Thymus (tissue), 14 donors: Measurements from ENCODE around the gene LMTK2. TPM values are rescaled to one million over a fixed set of nuclear protein-coding genes. Genes with fewer than 3 reads are reported as not detected.

Source experiments
- DNase-seq, 9 donors: peaks; one replicate each; pipeline ENCODE4 v3.0.0-alpha.2; 2013; ENCODE audit warnings: low spot score in 9 of 9, low read depth in 6 of 9, missing footprints in 1 of 9
- H3K27ac ChIP-seq, 2 donors: one replicate each; pipeline ENCODE4 v1.5.1; 2013; ENCODE audit warnings: control low read depth in 1 of 2, low read depth in 1 of 2, low read length in 1 of 2, mild to moderate bottlenecking in 1 of 2, moderate library complexity in 1 of 2
- H3K27me3 ChIP-seq, 2 donors: one replicate each; pipeline ENCODE4 v1.5.1; 2013; ENCODE audit warnings: low read length in 1 of 2; ENCODE audit not compliant: control insufficient read depth in 2 of 2, insufficient read depth in 1 of 2
- H3K36me3 ChIP-seq, 2 donors: one replicate each; pipeline ENCODE4 v1.5.1; 2013; ENCODE audit warnings: low read length in 1 of 2, mild to moderate bottlenecking in 1 of 2, moderate library complexity in 1 of 2; ENCODE audit not compliant: control insufficient read depth in 2 of 2, insufficient read depth in 2 of 2
- H3K4me1 ChIP-seq, 2 donors: one replicate each; pipeline ENCODE4 v1.5.1; 2013; ENCODE audit warnings: low read length in 2 of 2; ENCODE audit not compliant: control insufficient read depth in 2 of 2, insufficient read depth in 2 of 2
- H3K4me3 ChIP-seq, 2 donors: one replicate each; pipeline ENCODE4 v1.5.1; 2013; ENCODE audit warnings: low read length in 2 of 2, control low read depth in 1 of 2, mild to moderate bottlenecking in 1 of 2
- H3K9me3 ChIP-seq, 2 donors: one replicate each; pipeline ENCODE4 v1.5.1; 2013; ENCODE audit warnings: low read length in 1 of 2, mild to moderate bottlenecking in 1 of 2; ENCODE audit not compliant: control insufficient read depth in 2 of 2, insufficient read depth in 1 of 2
- WGBS: extraction: QIAGEN DNeasy Blood & Tissue Kit; methylation state at CpG from one replicate; pipeline ENCODE4 v1.1.7; 2013; 5-methylcytosine and 5-hydroxymethylcytosine counted together
- long read RNA-seq, 10 donors: transcript quantifications; one replicate each; lab custom pipeline, GENCODE V29; 2026
- polyA plus RNA-seq: library from polyadenylated mRNA; stranded (reverse); fragments of 200-250 nt; gene quantifications from one replicate; pipeline ENCODE4 v1.2.3, GENCODE V29; 2013
- total RNA-seq: library from RNA; stranded (reverse); fragments of 120-200 nt; gene quantifications from one replicate; pipeline ENCODE4 v1.2.4, GENCODE V29; 2013
- donor health status: healthy.

Gene LMTK2
- 5.4 TPM for total RNA-seq
- polyA plus RNA-seq, result 4.4 TPM
- long read RNA-seq, donor 1, result 0 reads
- long read RNA-seq, donor 2, result 0 reads
- long read RNA-seq, donor 3, result 0 reads
- long read RNA-seq, donor 4, result 0 reads
- long read RNA-seq, donor 5, result 0 reads
- long read RNA-seq, donor 6, result 0 reads
- long read RNA-seq, donor 7, result 0 reads
- long read RNA-seq, donor 8, result 0 reads
- long read RNA-seq, donor 9, result 0 reads
- long read RNA-seq, donor 10, result 0 reads

DNA sequence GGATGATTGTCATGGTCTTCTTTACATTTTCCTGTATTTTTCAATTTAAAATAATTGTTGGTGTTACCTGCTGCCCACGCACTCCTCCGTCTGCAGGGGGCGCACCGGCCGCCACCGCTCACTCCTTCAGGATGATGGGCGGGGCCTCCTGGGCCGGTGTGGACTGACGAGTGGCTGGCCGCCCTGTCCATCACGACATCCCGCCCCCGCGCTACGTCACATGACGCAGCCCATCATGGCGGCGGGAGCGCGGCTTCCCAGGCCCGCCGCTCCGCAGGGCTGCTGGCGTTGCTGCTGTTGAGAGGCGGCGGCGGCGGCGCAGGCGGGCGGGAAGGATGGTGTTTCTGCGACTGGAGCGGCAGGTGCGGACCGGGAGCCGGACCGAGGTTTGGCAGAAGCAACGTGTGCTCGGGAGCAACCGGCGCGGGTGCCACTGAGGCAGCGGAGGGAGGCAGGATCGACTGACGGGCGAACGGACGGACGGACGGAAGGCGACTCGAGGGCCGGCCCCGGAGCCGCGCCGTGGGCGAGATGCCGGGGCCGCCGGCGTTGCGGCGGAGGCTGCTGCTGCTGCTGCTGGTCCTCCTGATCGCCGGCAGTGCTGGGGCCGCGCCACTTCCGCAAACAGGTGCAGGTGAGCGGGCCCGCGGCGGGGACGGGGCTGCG, at the start of gene LMTK2:
LMTK2 (plus strand) TSS at position 216 of the 666 bp plus-strand sequence; CDS start at position 532, 316 bp downstream.
- Histone ChIP-seq H3K9me3 (peaks cover 0 to 2% of the 10 kb centered on the region in 2 donors), H3K27ac (peak within 1 kb of the TSS; percentile 82 to 87), H3K4me3 (peak within 1 kb of the TSS; percentile 81 to 90), H3K36me3 (no peaks in the 10 kb centered on the region), H3K4me1 (peaks cover 0 to 2% of the 10 kb centered on the region in 2 donors), H3K27me3 (peaks cover 0 to 2% of the 10 kb centered on the region in 2 donors)
- DNase-seq, result peak; percentile 60 to 95 (median 92)
- under 1% methylated on average over 75 of the region's 75 CpGs for WGBS

DNA sequence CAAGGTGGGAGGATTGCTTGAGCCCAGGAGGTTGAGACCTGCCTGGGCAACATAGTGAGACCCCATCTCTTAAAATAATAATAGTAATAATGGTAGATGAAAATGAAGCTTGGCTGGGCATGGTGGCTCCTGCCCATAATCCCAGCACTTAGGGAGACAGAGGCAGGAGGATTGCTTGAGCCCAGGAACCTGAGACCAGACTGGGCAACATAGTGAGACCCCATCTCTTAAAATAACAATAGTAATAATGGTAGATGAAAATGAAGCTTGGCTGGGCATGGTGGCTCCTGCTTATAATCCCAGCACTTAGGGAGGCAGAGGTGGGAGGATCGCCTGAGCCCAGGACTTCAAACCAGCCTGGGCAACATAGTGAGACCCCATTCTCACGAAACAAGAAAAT, 49.5 kb upstream of the LMTK2 start:
- 100% methylated on average over 2 of the region's 2 CpGs for WGBS
- Histone ChIP-seq H3K27me3 (peaks cover 0 to 2% of the 10 kb centered on the region in 2 donors), H3K4me3 (no peak overlapping the region), H3K9me3 (no peaks in the 10 kb centered on the region), H3K4me1 (peaks cover 0 to 4% of the 10 kb centered on the region in 2 donors), H3K27ac (no peak overlapping the region), H3K36me3 (no peaks in the 10 kb centered on the region)
- no peak for DNase-seq

DNA sequence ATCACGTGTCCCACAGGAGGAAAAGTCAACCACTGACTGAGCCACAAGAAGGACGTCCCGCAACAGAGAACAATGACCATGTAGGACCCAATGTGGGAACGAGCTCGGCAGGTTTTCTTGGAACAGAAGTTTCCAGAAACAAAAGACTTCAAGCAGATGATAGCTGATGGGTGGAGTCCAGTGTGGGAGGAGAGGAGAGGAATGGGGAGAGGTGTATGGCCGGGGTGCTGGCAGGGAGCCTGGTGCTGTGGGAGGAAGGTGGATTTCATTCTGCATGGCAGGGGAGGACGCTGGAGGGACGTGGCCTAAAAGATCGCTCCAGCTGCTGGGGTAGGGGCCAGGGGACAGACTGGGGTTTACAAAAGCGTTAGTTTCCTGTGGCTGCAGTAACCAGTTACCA, 48.5 kb upstream of the LMTK2 start:
- WGBS, result 83% methylated on average over 10 of the region's 10 CpGs
- H3K4me1 ChIP-seq, result peaks cover 0 to 4% of the 10 kb centered on the region in 2 donors
- H3K36me3 ChIP-seq, result no peaks in the 10 kb centered on the region

DNA sequence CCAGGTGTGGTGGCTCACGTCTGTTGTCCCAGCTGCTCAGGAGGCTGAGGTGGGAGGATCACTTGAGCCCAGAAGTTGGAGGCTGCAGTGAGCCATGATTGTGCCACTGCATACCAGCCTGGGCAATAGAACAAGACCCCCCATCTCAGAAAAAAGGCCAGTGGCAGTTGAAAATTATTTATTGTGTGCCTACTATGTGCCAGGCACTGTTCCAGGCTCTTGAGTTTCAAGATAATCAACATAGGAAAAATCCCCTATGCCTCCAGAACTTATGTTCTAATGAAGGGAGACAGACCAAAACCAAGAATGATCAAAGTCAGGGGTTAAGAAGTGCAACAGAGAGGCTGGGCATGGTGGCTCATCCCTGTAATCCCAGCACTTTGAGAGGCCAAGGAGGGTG, 42.4 kb upstream of the LMTK2 start:
- Histone ChIP-seq H3K9me3 (peaks cover 0 to 8% of the 10 kb centered on the region in 2 donors), H3K36me3 (no peaks in the 10 kb centered on the region), H3K27me3 (no peaks in the 10 kb centered on the region), H3K4me3 (no peak overlapping the region), H3K27ac (no peak overlapping the region), H3K4me1 (no peaks in the 10 kb centered on the region)
- whole genome bisulfite sequencing, result 88% methylated on average over 1 of the region's 1 CpG
- no peak for DNase-seq

More for the DNA sequence above, 48.5 kb upstream of the LMTK2 start:
- Histone ChIP-seq H3K27ac (no peak overlapping the region), H3K9me3 (peaks cover 0 to 2% of the 10 kb centered on the region in 2 donors), H3K4me3 (no peak overlapping the region), H3K27me3 (peaks cover 0 to 2% of the 10 kb centered on the region in 2 donors)
- DNase-seq, result no peak

DNA sequence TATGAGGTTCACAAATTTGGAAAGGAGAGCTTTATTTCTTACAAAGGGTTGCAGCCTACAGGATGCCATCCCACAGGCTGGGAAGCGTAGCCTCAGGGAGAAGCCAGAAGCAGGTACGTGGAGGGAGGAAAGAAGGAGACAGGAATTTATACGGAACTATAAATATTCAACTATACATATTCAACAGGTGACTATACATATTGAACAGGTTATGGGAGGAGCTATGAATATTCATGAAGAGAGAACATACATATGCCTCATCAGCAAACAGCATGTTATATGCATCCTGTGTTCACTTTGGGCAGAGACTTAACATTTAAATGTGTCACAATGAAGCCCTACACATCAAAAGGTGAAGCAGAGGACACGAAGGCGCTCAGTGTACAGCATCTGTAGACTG, 40.5 kb upstream of the LMTK2 start:
- Histone ChIP-seq H3K4me3 (no peak overlapping the region), H3K27ac (no peak overlapping the region), H3K36me3 (no peaks in the 10 kb centered on the region), H3K9me3 (peaks cover 0 to 8% of the 10 kb centered on the region in 2 donors), H3K27me3 (no peaks in the 10 kb centered on the region), H3K4me1 (no peaks in the 10 kb centered on the region)
- WGBS, result 97% methylated on average over 5 of the region's 5 CpGs
- no peak for DNase-seq

DNA sequence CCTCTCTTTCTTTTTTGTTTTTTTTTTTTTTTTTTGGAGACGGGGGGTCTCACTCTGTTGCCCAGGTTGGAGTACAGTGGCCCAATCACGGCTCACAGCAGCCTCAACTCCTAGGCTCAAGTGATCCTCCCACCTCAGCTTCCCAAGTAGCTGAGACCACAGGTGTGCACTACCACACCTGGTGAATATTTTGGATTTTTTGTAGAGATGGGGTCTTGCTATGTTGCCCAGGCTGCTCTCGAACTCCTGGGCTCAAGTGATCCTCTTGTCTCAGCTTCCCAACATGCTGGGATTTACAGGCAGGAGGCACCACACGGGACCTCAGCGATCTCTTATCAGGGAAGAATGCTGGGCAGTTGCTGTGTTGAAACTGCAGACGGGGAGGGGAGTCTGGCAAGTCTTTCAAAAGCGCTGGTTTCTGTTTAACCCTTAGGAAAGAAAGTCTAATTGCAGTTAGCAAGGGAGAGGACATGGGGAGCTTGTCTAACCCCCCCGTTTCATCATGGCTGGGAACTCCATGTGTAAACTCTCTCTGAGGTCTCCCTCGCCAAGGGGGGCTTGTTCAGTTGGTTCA, 39.6 kb upstream of the LMTK2 start:
- Histone ChIP-seq H3K36me3 (no peaks in the 10 kb centered on the region), H3K9me3 (peaks cover 0 to 8% of the 10 kb centered on the region in 2 donors), H3K27me3 (no peaks in the 10 kb centered on the region), H3K27ac (no peak overlapping the region), H3K4me3 (no peak overlapping the region), H3K4me1 (no peaks in the 10 kb centered on the region)
- DNase-seq, result no peak
- WGBS, result 84% methylated on average over 9 of the region's 9 CpGs

DNA sequence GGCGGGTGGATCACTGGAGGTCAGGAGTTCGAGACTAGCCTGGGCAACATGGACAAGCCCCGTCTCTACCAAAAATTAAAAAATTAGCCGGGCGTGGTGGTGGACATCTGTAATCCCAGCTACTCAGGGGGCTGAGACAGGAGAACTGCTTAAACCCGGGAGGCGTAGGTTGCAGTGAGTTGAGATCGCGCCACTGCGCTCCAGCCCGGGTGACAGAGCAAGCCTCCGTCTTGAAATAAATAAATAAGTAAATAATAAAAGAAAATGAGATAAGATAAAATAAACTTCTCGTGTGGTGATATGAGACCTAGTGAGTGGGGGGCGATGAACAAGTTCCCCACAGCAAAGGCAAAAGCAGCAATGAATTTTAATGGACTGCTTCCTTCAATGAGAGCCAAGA, 33.6 kb upstream of the LMTK2 start:
- 96% methylated on average over 14 of the region's 14 CpGs for whole genome bisulfite sequencing
- no peak for DNase-seq
- H3K27ac ChIP-seq, result no peak overlapping the region
- H3K9me3 ChIP-seq, result peaks cover 0 to 4% of the 10 kb centered on the region in 2 donors
- no peaks in the 10 kb centered on the region for H3K4me1 ChIP-seq
- no peaks in the 10 kb centered on the region for H3K27me3 ChIP-seq
- no peak overlapping the region for H3K4me3 ChIP-seq
- H3K36me3 ChIP-seq, result no peaks in the 10 kb centered on the region

DNA sequence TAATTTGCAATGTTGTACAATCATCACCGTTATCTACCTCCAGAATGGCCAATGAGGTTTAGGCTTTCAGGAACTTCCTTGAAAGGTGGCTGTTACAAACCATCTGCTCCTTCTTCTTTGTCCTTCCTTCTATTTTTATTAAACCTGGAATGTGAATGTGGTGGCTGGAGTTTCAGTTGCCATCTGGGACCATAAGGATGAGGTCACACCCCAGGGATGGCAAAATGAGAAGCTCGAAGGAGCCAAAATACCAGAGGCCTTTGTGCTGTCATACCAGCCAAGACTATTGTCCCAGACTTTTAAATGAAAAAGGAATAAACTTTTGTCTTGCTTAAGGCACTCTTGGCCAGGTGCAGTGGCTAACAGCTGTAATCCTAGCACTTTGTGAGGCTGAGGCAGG, 30.9 kb upstream of the LMTK2 start:
- peaks cover 0 to 4% of the 10 kb centered on the region in 2 donors for H3K9me3 ChIP-seq
- no peaks in the 10 kb centered on the region for H3K27me3 ChIP-seq
- H3K4me1 ChIP-seq, result no peaks in the 10 kb centered on the region
- H3K36me3 ChIP-seq, result no peaks in the 10 kb centered on the region
- DNase-seq, result no peak
- 93% methylated on average over 2 of the region's 2 CpGs for WGBS
- H3K27ac ChIP-seq, result no peak overlapping the region
- H3K4me3 ChIP-seq, result no peak overlapping the region

DNA sequence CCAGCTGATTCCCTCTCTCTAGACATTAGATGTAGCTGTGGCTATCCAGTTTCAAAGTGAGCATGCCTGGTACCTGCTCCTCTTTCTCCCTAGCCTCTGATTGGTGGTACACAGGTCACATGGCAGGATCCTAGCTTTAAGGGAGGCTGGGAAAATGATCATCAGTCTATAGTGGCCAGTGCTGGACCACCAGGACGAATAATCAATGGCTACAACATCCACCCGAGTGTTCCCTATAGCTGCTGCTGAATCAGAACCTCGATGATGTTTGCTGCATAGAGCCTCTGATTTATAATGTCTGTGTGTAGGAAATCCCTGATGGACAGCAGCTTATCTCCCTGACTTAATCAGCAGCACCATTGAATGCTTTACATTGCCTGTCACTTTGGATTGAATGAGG, 28.9 kb upstream of the LMTK2 start:
- Histone ChIP-seq H3K4me3 (no peak overlapping the region), H3K36me3 (no peaks in the 10 kb centered on the region), H3K27ac (no peak overlapping the region), H3K9me3 (peaks cover 0 to 4% of the 10 kb centered on the region in 2 donors), H3K4me1 (no peaks in the 10 kb centered on the region), H3K27me3 (no peaks in the 10 kb centered on the region)
- DNase-seq, result no peak
- WGBS, result 94% methylated on average over 3 of the region's 3 CpGs
